ENCODE data around the gene FBXL13. TPM values are rescaled to one million over a fixed set of nuclear protein-coding genes. Genes with fewer than 3 reads are reported as not detected.

Gene FBXL13
- total and polyA plus RNA-seq, 4 experiments from 2014 or later = 0.10 to 2.2 (median 0.49) TPM; not detected in 1

- no peak for DNase-seq
- Histone ChIP-seq H3K4me3 (ENCODE audit: low read length in 2 of 2) (no peak overlapping the region), H3K36me3 (ENCODE audit: insufficient read depth, low read length) (no peaks in the 10 kb centered on the region), H3K27me3 (ENCODE audit: insufficient read depth, low read length) (no peaks in the 10 kb centered on the region), H3K27ac (ENCODE audit: low read depth, low read length) (no peak overlapping the region), H3K9me3 (ENCODE audit: control insufficient read depth in 1 of 2, low read length in 2 of 2) (no peaks in the 10 kb centered on the region), H3K4me1 (ENCODE audit: insufficient read depth, low read length) (no peaks in the 10 kb centered on the region)
- no peaks in the 10 kb centered on the region for H3K27me3 Mint-ChIP-seq
- H3K9me3 Mint-ChIP-seq = no peaks in the 10 kb centered on the region
- intact Hi-C loops (cut with micrococcal nuclease) = no loop called here
- ChIA-PET CTCF (ENCODE audit: partially characterized antibody) (no interaction called here), POLR2A (ENCODE audit: partially characterized antibody) (no interaction called here)
- H3K4me1 Mint-ChIP-seq = peaks cover 0 to 2% (median under 1%) of the 10 kb centered on the region in 4 donors
- peaks cover 16 to 48% of the 10 kb centered on the region in 2 donors for H3K36me3 Mint-ChIP-seq
- no peak overlapping the region for H3K4me3 Mint-ChIP-seq
- H3K27ac Mint-ChIP-seq = no peak overlapping the region
Observed at GRCh38 chr7:102834466-102834865, 240.1 kb downstream of the FBXL13 start.

GRCh38 chr7:102833343-102833742 is 241.3 kb downstream of the FBXL13 start:
- no peak overlapping the region for H3K4me3 Mint-ChIP-seq
- H3K27ac Mint-ChIP-seq = no peak overlapping the region
- H3K27me3 ChIP-seq (ENCODE audit: insufficient read depth, low read length) = no peaks in the 10 kb centered on the region
- H3K4me3 ChIP-seq (ENCODE audit: low read length in 2 of 2) = no peak overlapping the region
- H3K4me1 ChIP-seq (ENCODE audit: insufficient read depth, low read length) = no peaks in the 10 kb centered on the region
- POLR2A ChIA-PET (ENCODE audit: partially characterized antibody) = no interaction called here
- no peaks in the 10 kb centered on the region for H3K36me3 ChIP-seq (ENCODE audit: insufficient read depth, low read length)
- intact Hi-C loops (cut with micrococcal nuclease) = no loop called here
- no peaks in the 10 kb centered on the region for H3K9me3 Mint-ChIP-seq
- no peak for DNase-seq
- H3K27me3 Mint-ChIP-seq = no peaks in the 10 kb centered on the region
- H3K9me3 ChIP-seq (ENCODE audit: control insufficient read depth in 1 of 2, low read length in 2 of 2) = no peaks in the 10 kb centered on the region
- H3K36me3 Mint-ChIP-seq = peaks cover 26 to 60% of the 10 kb centered on the region in 2 donors
- H3K4me1 Mint-ChIP-seq = peaks cover 0 to 2% (median under 1%) of the 10 kb centered on the region in 4 donors
- no peak overlapping the region for H3K27ac ChIP-seq (ENCODE audit: low read depth, low read length)
- CTCF ChIA-PET (ENCODE audit: partially characterized antibody) = no interaction called here

GRCh38 chr7:102832674-102833073 is 241.9 kb downstream of the FBXL13 start:
- no peak overlapping the region for H3K4me3 Mint-ChIP-seq
- Histone ChIP-seq H3K27me3 (ENCODE audit: insufficient read depth, low read length) (no peaks in the 10 kb centered on the region), H3K36me3 (ENCODE audit: insufficient read depth, low read length) (no peaks in the 10 kb centered on the region), H3K9me3 (ENCODE audit: control insufficient read depth in 1 of 2, low read length in 2 of 2) (no peaks in the 10 kb centered on the region), H3K4me3 (ENCODE audit: low read length in 2 of 2) (no peak overlapping the region), H3K4me1 (ENCODE audit: insufficient read depth, low read length) (no peaks in the 10 kb centered on the region), H3K27ac (ENCODE audit: low read depth, low read length) (no peak overlapping the region)
- no peak overlapping the region for H3K27ac Mint-ChIP-seq
- CTCF ChIA-PET (ENCODE audit: partially characterized antibody) = no interaction called here
- H3K4me1 Mint-ChIP-seq = peaks cover 0 to 2% (median under 1%) of the 10 kb centered on the region in 4 donors
- POLR2A ChIA-PET (ENCODE audit: partially characterized antibody) = no interaction called here
- H3K36me3 Mint-ChIP-seq = peaks cover 31 to 63% of the 10 kb centered on the region in 2 donors
- H3K27me3 Mint-ChIP-seq = no peaks in the 10 kb centered on the region
- peaks cover 0 to 2% (median 0%) of the 10 kb centered on the region in 8 donors for H3K9me3 Mint-ChIP-seq
- intact Hi-C loops (cut with micrococcal nuclease) = no loop called here
- no peak for DNase-seq

GRCh38 chr7:102830197-102830596 is 244.4 kb downstream of the FBXL13 start:
- Mint-ChIP-seq H3K27ac (no peak overlapping the region), H3K27me3 (no peaks in the 10 kb centered on the region), H3K36me3 (peaks cover 32 to 55% of the 10 kb centered on the region in 2 donors), H3K9me3 (peaks cover 0 to 3% (median 0%) of the 10 kb centered on the region in 8 donors), H3K4me3 (no peak overlapping the region), H3K4me1 (peaks cover 0 to 2% (median under 1%) of the 10 kb centered on the region in 4 donors)
- no peak overlapping the region for H3K4me3 ChIP-seq (ENCODE audit: low read length in 2 of 2)
- no peaks in the 10 kb centered on the region for H3K9me3 ChIP-seq (ENCODE audit: control insufficient read depth in 1 of 2, low read length in 2 of 2)
- no peaks in the 10 kb centered on the region for H3K27me3 ChIP-seq (ENCODE audit: insufficient read depth, low read length)
- intact Hi-C loops (cut with micrococcal nuclease) = no loop called here
- ChIA-PET CTCF (ENCODE audit: partially characterized antibody) (no interaction called here), POLR2A (ENCODE audit: partially characterized antibody) (no interaction called here)
- no peaks in the 10 kb centered on the region for H3K4me1 ChIP-seq (ENCODE audit: insufficient read depth, low read length)
- no peak overlapping the region for H3K27ac ChIP-seq (ENCODE audit: low read depth, low read length)
- DNase-seq = no peak
- H3K36me3 ChIP-seq (ENCODE audit: insufficient read depth, low read length) = no peaks in the 10 kb centered on the region

GRCh38 chr7:102829075-102829474 is 245.5 kb downstream of the FBXL13 start:
- intact Hi-C loops (cut with micrococcal nuclease) = no loop called here
- POLR2A ChIA-PET (ENCODE audit: partially characterized antibody) = no interaction called here
- peaks cover 0 to 3% (median 0%) of the 10 kb centered on the region in 8 donors for H3K9me3 Mint-ChIP-seq
- H3K4me1 ChIP-seq (ENCODE audit: insufficient read depth, low read length) = no peaks in the 10 kb centered on the region
- no peaks in the 10 kb centered on the region for H3K27me3 ChIP-seq (ENCODE audit: insufficient read depth, low read length)
- no peak for DNase-seq
- H3K27ac Mint-ChIP-seq = no peak overlapping the region
- H3K36me3 Mint-ChIP-seq = peaks cover 32 to 52% of the 10 kb centered on the region in 2 donors
- no peak overlapping the region for H3K4me3 Mint-ChIP-seq
- H3K4me1 Mint-ChIP-seq = peaks cover 0 to 2% (median 0%) of the 10 kb centered on the region in 4 donors
- no peak overlapping the region for H3K27ac ChIP-seq (ENCODE audit: low read depth, low read length)
- CTCF ChIA-PET (ENCODE audit: partially characterized antibody) = no interaction called here
- no peaks in the 10 kb centered on the region for H3K27me3 Mint-ChIP-seq
- H3K9me3 ChIP-seq (ENCODE audit: control insufficient read depth in 1 of 2, low read length in 2 of 2) = no peaks in the 10 kb centered on the region
- no peak overlapping the region for H3K4me3 ChIP-seq (ENCODE audit: low read length in 2 of 2)
- H3K36me3 ChIP-seq (ENCODE audit: insufficient read depth, low read length) = no peaks in the 10 kb centered on the region

GRCh38 chr7:102828286-102828685 is 246.3 kb downstream of the FBXL13 start:
- DNase-seq = no peak
- no peaks in the 10 kb centered on the region for H3K4me1 ChIP-seq (ENCODE audit: insufficient read depth, low read length)
- ChIA-PET CTCF (ENCODE audit: partially characterized antibody) (no interaction called here), POLR2A (ENCODE audit: partially characterized antibody) (no interaction called here)
- peaks cover 33 to 52% of the 10 kb centered on the region in 2 donors for H3K36me3 Mint-ChIP-seq
- no peaks in the 10 kb centered on the region for H3K36me3 ChIP-seq (ENCODE audit: insufficient read depth, low read length)
- no peaks in the 10 kb centered on the region for H3K27me3 Mint-ChIP-seq
- no peak overlapping the region for H3K27ac ChIP-seq (ENCODE audit: low read depth, low read length)
- no peak overlapping the region for H3K4me3 Mint-ChIP-seq
- no peaks in the 10 kb centered on the region for H3K9me3 ChIP-seq (ENCODE audit: control insufficient read depth in 1 of 2, low read length in 2 of 2)
- no peak overlapping the region for H3K4me3 ChIP-seq (ENCODE audit: low read length in 2 of 2)
- peaks cover 0 to 3% (median 0%) of the 10 kb centered on the region in 8 donors for H3K9me3 Mint-ChIP-seq
- H3K4me1 Mint-ChIP-seq = peaks cover 0 to 2% (median 0%) of the 10 kb centered on the region in 4 donors
- no peak overlapping the region for H3K27ac Mint-ChIP-seq
- no peaks in the 10 kb centered on the region for H3K27me3 ChIP-seq (ENCODE audit: insufficient read depth, low read length)
- intact Hi-C loops (cut with micrococcal nuclease) = no loop called here

GRCh38 chr7:102823390-102824119 is 251.0 kb downstream of the FBXL13 start:
- intact Hi-C loops (cut with micrococcal nuclease) = no loop called here
- Histone ChIP-seq H3K27me3 (ENCODE audit: insufficient read depth, low read length) (no peaks in the 10 kb centered on the region), H3K27ac (ENCODE audit: low read depth, low read length) (no peak overlapping the region), H3K9me3 (ENCODE audit: control insufficient read depth in 1 of 2, low read length in 2 of 2) (no peaks in the 10 kb centered on the region), H3K4me3 (ENCODE audit: low read length in 2 of 2) (no peak overlapping the region), H3K4me1 (ENCODE audit: insufficient read depth, low read length) (no peaks in the 10 kb centered on the region), H3K36me3 (ENCODE audit: insufficient read depth, low read length) (no peaks in the 10 kb centered on the region)
- DNase-seq = no peak
- Mint-ChIP-seq H3K4me1 (no peaks in the 10 kb centered on the region), H3K27ac (no peak overlapping the region), H3K9me3 (peaks cover 0 to 3% (median 0%) of the 10 kb centered on the region in 8 donors), H3K4me3 (peak overlapping the region in 1 of 8 donors; percentile 31), H3K27me3 (no peaks in the 10 kb centered on the region), H3K36me3 (peaks cover 22 to 36% of the 10 kb centered on the region in 2 donors)
- CTCF ChIA-PET (ENCODE audit: partially characterized antibody) = no interaction called here
- POLR2A ChIA-PET (ENCODE audit: partially characterized antibody) = no interaction called here
